Naive thymus-derived CD8-positive, alpha-beta T cell (primary cell): ENCODE measurements around the gene MAGI2. TPM values are rescaled to one million over a fixed set of nuclear protein-coding genes. Genes with fewer than 3 reads are reported as not detected.

Source experiments
- ATAC-seq, 2 donors: fragments of 150-1000 bp; cut with Tn5 transposase in 1 of 2; sonication (Bioruptor Pico), chemical (Tn5 transposase) in 1 of 2; 1 replicate in 1 of 2; 2 replicates in 1 of 2; pipeline ENCODE4 v1.10.0; 2021; ENCODE audit warnings: mild to moderate bottlenecking in 2 of 2, moderate library complexity in 2 of 2
- POLR2A ChIA-PET: fragments of 350-600 bp; sonication (Branson Sonifier 250); formaldehyde crosslinking; loops from one replicate; lab custom pipeline; 2021; ENCODE audit warnings: antibody characterized with exemption; lab: Charles Lee
- DNase-seq, 10 donors: peaks; one replicate each; pipeline versions ENCODE4 v3.0.0 to v3.0.0-alpha.2; 2020 to 2022
- H3K27ac Mint-ChIP-seq, 10 donors: one replicate each; pipeline ENCODE4 v1.8.0; 2020 to 2022; ENCODE audit warnings: mild to moderate bottlenecking in 10 of 10, mixed read lengths in 10 of 10, moderate library complexity in 4 of 10, inconsistent platforms in 1 of 10
- H3K27me3 Mint-ChIP-seq, 5 donors: one replicate each; pipeline ENCODE4 v1.8.0; 2021 to 2022; ENCODE audit warnings: mixed read lengths in 5 of 5
- H3K36me3 Mint-ChIP-seq, 3 donors: one replicate each; pipeline ENCODE4 v1.8.0; 2020 to 2022; ENCODE audit warnings: mixed read lengths in 3 of 3, mild to moderate bottlenecking in 2 of 3, inconsistent platforms in 1 of 3
- H3K4me1 Mint-ChIP-seq, 4 donors: one replicate each; pipeline ENCODE4 v1.8.0; 2021 to 2022; ENCODE audit warnings: mixed read lengths in 4 of 4
- H3K4me3 Mint-ChIP-seq, 10 donors: one replicate each; pipeline ENCODE4 v1.8.0; 2020 to 2022; ENCODE audit warnings: mild to moderate bottlenecking in 10 of 10, mixed read lengths in 10 of 10, moderate library complexity in 6 of 10, inconsistent platforms in 1 of 10
- H3K9me3 Mint-ChIP-seq, 9 donors: one replicate each; pipeline ENCODE4 v1.8.0; 2020 to 2022; ENCODE audit warnings: mixed read lengths in 9 of 9, mild to moderate bottlenecking in 3 of 9, inconsistent platforms in 1 of 9, moderate library complexity in 1 of 9
- polyA plus RNA-seq, 3 donors: library from polyadenylated mRNA; unstranded; fragments of 300-500 nt; fragmentation: Illumina TruSeq; gene quantifications; one replicate each; pipeline ENCODE4 v1.2.3, GENCODE V29; 2021
- total RNA-seq, 8 experiments: library from RNA in 2 of 8; stranded (reverse) in 2 of 8; gene quantifications; one replicate each; pipeline ENCODE4 v1.2.3 and lab custom pipeline; 2021 to 2026

MAGI2 gene
- total and polyA plus RNA-seq, 5 experiments from 2014 or later: 0.02 to 0.65 (median 0.37) TPM; not detected in 1

DNA sequence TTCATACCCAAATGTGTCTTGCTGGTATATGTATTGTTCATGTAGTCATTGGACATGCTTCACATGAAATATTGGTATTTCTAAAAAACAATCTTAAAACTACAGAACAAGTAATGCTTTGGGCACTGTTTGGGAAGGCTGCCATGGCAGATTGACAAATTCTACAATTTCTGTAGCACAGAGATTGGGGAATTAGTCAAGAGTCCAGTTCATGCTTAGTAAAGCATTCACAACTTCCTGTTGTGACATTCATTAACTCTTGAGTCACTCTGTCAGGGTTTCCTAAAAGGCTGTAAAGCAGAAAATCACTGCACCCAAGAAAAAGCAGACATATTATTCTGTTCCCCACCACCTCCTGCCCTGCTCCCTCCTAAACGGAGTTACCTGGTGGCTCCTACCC, 1256.0 kb downstream of the MAGI2 start:
- POLR2A ChIA-PET: no interaction called here
- ATAC-seq (no peak), DNase-seq (no peak)
- no peak overlapping the region for H3K4me3 Mint-ChIP-seq
- H3K36me3 Mint-ChIP-seq: no peaks in the 10 kb centered on the region
- no peaks in the 10 kb centered on the region for H3K9me3 Mint-ChIP-seq
- H3K27ac Mint-ChIP-seq: no peak overlapping the region
- peaks cover 0 to 9% (median 5%) of the 10 kb centered on the region in 5 donors for H3K27me3 Mint-ChIP-seq
- no peaks in the 10 kb centered on the region for H3K4me1 Mint-ChIP-seq

DNA sequence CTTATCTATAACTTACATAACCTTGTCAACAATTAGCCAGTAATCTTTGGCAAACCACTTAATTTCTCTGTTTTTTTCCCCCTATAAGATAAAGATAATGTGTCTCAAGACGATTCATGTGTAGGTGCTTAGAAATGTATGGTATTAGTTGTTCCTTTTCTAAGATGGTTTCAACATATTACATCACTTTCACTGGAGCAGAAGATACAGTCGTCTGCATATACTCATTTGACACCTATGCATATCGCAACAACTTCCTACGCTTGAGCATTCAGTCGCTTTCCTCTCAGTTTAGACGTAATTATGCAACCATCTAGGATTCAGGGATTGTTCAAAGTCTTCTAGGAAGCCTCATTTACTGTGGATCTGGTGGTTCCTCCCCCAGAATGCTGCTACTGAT, 1258.2 kb downstream of the MAGI2 start:
- Mint-ChIP-seq H3K27me3 (peaks cover 1 to 31% (median 8%) of the 10 kb centered on the region in 5 donors), H3K27ac (peak overlapping the region in 1 of 10 donors; percentile 68), H3K36me3 (no peaks in the 10 kb centered on the region), H3K9me3 (no peaks in the 10 kb centered on the region), H3K4me3 (no peak overlapping the region), H3K4me1 (no peaks in the 10 kb centered on the region)
- DNase-seq (no peak), ATAC-seq (no peak)
- POLR2A ChIA-PET: no interaction called here

DNA sequence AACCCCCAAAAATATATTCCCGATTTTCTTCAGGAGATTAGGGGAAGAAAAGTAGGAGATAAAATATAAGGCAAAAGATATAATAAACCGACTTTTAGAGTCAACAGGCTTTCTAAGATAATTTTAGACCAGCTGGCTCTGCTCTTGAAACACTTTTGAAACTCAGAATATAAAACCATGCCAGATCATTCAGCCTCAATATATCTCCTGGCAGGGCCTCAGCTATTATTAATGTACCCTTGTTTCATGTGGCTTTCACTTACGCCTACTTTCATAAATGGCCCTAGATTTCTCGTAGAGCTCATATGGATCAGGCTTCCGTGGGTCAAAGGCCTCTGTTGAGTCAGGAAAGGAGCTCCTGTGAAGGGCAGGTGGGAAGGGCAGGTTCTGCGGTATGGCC, 1258.9 kb downstream of the MAGI2 start:
- ATAC-seq: no peak
- no peaks in the 10 kb centered on the region for H3K9me3 Mint-ChIP-seq
- H3K4me3 Mint-ChIP-seq: no peak overlapping the region
- H3K4me1 Mint-ChIP-seq: no peaks in the 10 kb centered on the region
- H3K27ac Mint-ChIP-seq: no peak overlapping the region
- DNase-seq: no peak
- peaks cover 1 to 32% (median 8%) of the 10 kb centered on the region in 5 donors for H3K27me3 Mint-ChIP-seq
- POLR2A ChIA-PET: no interaction called here
- no peaks in the 10 kb centered on the region for H3K36me3 Mint-ChIP-seq

DNA sequence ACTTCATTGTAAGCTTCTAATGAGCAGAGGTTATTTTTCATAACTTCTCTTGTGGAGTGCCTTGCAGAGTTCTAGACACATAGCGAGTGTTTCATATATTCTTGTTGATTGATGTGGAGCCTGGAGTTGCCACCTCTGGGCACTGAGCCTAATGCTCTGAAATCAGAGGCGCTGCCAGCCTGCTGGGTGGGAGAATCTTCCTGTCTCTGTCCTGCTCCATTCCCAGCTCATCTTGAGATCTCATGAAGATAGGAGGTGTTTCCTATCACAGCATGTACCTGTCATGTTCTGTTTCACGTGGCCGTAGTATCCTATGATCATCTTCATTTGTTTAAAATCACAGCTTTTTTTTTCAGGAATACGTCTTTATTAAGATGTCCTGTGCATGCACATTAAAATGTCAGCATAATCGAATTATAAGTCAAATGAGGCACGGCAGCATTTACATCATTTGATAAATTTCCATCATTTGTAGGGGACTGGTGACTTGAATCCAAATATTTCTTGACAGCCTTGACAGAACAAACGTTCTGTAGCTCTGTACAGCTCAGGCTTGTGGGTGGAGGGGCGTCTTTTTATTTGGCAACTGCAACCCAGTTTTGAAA, 1261.9 kb downstream of the MAGI2 start:
- Mint-ChIP-seq H3K4me3 (no peak overlapping the region), H3K27me3 (peaks cover 1 to 25% (median 7%) of the 10 kb centered on the region in 5 donors), H3K4me1 (no peaks in the 10 kb centered on the region), H3K36me3 (no peaks in the 10 kb centered on the region), H3K27ac (no peak overlapping the region), H3K9me3 (no peaks in the 10 kb centered on the region)
- DNase-seq: no peak
- POLR2A ChIA-PET: no interaction called here
- no peak for ATAC-seq

DNA sequence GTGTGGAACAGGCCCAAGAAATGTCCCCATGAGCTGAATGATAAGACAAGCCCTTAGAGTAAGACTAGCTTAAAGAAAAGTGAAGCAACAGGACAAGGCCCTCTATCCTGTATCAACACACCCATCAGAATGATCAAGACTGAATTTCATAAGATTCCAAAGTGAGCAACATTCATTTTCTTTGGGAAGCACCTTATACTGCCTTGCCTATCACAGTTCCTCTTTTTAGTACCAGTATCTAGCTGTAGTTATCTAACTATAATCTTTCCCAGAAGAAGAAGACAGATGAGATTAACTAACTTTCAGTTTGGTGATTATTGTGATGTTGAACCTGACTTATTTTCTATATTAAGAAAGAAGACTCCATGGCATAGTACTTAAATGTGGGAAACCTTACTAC, 1263.7 kb downstream of the MAGI2 start:
- H3K27me3 Mint-ChIP-seq: peaks cover 3 to 25% (median 8%) of the 10 kb centered on the region in 5 donors
- ATAC-seq (no peak), DNase-seq (no peak)
- no peak overlapping the region for H3K4me3 Mint-ChIP-seq
- POLR2A ChIA-PET: no interaction called here
- H3K9me3 Mint-ChIP-seq: no peaks in the 10 kb centered on the region
- H3K4me1 Mint-ChIP-seq: no peaks in the 10 kb centered on the region
- H3K36me3 Mint-ChIP-seq: no peaks in the 10 kb centered on the region
- no peak overlapping the region for H3K27ac Mint-ChIP-seq

DNA sequence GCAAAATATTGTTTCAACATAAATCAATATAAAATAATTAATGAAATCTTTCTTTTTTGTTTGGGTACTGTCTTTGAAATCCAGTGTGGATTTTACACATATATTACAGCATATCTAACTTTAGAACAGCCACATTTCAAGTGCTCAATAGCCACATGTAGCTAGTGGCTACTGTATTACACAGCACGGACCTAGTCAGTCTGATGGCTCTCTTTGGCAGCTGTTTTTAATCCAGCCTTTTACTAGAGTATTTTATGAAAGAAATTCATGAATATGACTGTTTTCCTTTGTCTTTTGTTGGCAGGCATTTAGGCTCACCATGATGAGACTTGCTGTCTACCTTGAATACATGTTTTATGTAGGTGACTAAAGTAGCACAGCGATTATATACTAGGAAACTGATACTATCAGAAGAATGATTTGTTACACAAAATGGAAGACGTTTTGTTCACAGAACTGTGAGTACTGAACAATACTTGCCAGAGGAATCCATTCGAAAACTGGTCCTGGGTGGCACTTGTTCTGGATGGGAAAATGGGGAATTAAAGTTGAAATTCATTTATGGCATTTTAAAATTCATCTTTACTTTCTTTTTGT, 1268.2 kb downstream of the MAGI2 start:
- H3K9me3 Mint-ChIP-seq: no peaks in the 10 kb centered on the region
- POLR2A ChIA-PET: no interaction called here
- no peaks in the 10 kb centered on the region for H3K4me1 Mint-ChIP-seq
- peaks cover 1 to 5% (median 4%) of the 10 kb centered on the region in 5 donors for H3K27me3 Mint-ChIP-seq
- H3K36me3 Mint-ChIP-seq: no peaks in the 10 kb centered on the region
- ATAC-seq (no peak), DNase-seq (no peak)
- no peak overlapping the region for H3K27ac Mint-ChIP-seq
- H3K4me3 Mint-ChIP-seq: no peak overlapping the region

DNA sequence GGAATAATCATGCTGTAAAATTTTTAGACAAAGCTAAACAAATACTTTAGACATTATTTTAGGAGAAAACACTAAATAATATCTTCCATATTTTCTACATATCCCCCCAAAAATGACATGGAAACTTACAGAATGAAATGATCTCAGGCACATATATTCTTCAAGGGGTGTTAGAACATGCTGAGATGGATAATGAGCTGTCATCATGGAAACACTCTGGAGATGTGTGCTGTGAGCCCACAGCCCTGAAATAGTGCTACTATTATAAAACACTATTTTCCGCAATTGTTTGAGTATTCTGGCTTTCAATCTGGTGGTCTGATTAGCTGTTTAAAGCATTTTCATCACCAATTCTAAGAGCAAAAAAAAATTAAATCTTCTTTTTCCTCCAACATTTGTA, 1269.2 kb downstream of the MAGI2 start:
- ATAC-seq: no peak
- H3K4me1 Mint-ChIP-seq: no peaks in the 10 kb centered on the region
- no peak overlapping the region for H3K27ac Mint-ChIP-seq
- H3K4me3 Mint-ChIP-seq: no peak overlapping the region
- H3K27me3 Mint-ChIP-seq: peaks cover 0 to 5% (median 4%) of the 10 kb centered on the region in 5 donors
- POLR2A ChIA-PET: no interaction called here
- no peak for DNase-seq
- H3K9me3 Mint-ChIP-seq: no peaks in the 10 kb centered on the region
- H3K36me3 Mint-ChIP-seq: no peaks in the 10 kb centered on the region

DNA sequence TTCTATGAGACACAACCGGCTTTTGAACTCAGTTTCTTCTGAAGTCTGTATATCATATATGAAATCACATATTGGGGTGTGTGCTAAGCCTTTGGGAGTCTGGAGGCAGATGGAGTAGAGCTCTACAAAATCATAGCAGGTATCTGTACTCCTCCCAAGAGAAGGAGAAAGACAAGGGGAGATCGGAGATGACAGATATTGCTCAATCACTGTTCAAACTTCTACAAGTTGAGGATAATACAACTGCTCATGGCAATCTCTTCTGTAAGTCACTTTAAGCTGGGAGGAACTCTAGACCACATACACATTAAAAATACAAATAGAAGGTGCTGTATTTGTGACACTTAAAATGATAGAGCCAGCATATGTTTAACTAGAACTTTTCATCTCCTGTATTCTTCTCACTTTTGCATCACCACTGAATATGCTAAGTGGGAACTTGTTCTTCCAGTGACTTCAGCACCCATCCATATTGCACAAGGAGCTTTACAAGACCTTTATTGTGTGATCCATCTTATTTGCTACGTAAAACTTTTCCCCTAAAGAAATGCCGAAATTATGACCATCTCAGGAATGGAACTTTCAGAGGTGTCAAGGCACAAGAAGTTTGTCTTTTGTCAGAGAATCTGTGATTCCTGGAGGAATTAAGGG, 1273.5 kb downstream of the MAGI2 start:
- ATAC-seq (no peak), DNase-seq (no peak)
- H3K9me3 Mint-ChIP-seq: no peaks in the 10 kb centered on the region
- no peaks in the 10 kb centered on the region for H3K36me3 Mint-ChIP-seq
- no peak overlapping the region for H3K27ac Mint-ChIP-seq
- peaks cover 0 to 5% (median 2%) of the 10 kb centered on the region in 5 donors for H3K27me3 Mint-ChIP-seq
- POLR2A ChIA-PET: no interaction called here
- no peaks in the 10 kb centered on the region for H3K4me1 Mint-ChIP-seq
- no peak overlapping the region for H3K4me3 Mint-ChIP-seq

DNA sequence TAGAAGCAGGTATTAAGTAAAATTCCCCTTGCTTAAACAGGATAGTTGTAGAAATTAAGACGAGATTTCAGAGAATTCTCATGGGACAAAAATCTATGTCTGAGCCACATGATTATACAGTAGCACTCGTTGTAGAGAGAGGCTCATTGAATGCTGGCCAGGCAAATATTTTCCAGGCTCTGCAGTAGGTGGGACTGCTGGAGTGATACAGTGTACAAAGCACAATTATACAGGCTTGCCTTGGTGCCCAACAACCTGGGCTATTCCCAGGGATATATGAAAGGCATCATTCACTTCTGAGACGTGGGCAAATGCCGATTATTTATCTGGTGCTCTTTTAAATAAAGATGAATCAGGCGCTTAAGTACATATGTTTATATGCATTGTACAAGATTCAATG, 1274.3 kb downstream of the MAGI2 start:
- Mint-ChIP-seq H3K4me1 (no peaks in the 10 kb centered on the region), H3K9me3 (no peaks in the 10 kb centered on the region), H3K36me3 (no peaks in the 10 kb centered on the region), H3K27me3 (peaks cover 0 to 5% (median 2%) of the 10 kb centered on the region in 5 donors), H3K27ac (no peak overlapping the region), H3K4me3 (no peak overlapping the region)
- ATAC-seq (no peak), DNase-seq (no peak)
- POLR2A ChIA-PET: no interaction called here

DNA sequence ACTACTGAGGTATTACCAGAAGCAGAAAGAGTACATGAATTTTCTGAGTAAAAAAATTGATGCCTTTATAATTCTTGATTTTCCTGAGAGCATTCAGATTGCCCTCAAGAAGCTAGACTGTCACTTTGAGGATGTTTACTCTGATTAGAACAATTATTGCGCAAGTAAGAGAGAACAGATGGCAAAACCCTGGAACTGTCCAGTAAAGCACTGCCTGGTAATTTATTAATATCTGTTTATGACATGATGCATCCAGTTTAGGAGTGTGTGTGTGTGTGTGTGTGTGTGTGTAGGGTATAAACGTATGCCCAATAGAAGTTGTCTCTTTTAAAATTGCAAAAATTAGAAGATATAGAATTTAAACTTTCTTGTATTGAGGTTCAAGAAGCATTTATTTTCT, 1275.1 kb downstream of the MAGI2 start:
- ATAC-seq: no peak
- H3K9me3 Mint-ChIP-seq: no peaks in the 10 kb centered on the region
- peaks cover 0 to 5% (median 2%) of the 10 kb centered on the region in 5 donors for H3K27me3 Mint-ChIP-seq
- H3K4me3 Mint-ChIP-seq: no peak overlapping the region
- no peaks in the 10 kb centered on the region for H3K36me3 Mint-ChIP-seq
- no peaks in the 10 kb centered on the region for H3K4me1 Mint-ChIP-seq
- POLR2A ChIA-PET: no interaction called here
- DNase-seq: no peak
- no peak overlapping the region for H3K27ac Mint-ChIP-seq

DNA sequence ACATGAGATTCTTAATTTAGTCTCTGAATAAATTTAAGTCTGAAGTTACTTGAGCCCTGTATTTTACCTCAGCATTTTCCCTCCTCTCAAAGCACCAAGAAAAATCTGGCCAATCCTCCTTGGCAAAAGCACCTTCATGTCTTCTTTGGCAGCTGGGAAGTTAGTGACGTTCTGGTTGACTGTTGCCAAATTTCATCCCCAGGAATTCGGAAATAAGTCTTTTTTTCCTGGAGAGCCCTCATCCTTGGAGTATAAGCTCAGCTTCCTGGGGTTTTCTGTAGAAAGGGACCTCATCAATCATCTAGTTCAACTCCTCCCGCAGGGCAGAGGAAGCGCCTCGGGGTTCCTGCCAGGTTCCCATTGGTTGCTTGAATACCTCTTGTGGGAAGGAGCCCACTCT, 1277.3 kb downstream of the MAGI2 start:
- Mint-ChIP-seq H3K27me3 (peaks cover 0 to 5% (median 0%) of the 10 kb centered on the region in 5 donors), H3K27ac (no peak overlapping the region), H3K4me3 (no peak overlapping the region), H3K4me1 (no peaks in the 10 kb centered on the region), H3K36me3 (no peaks in the 10 kb centered on the region), H3K9me3 (no peaks in the 10 kb centered on the region)
- ATAC-seq (no peak), DNase-seq (no peak)
- POLR2A ChIA-PET: no interaction called here

DNA sequence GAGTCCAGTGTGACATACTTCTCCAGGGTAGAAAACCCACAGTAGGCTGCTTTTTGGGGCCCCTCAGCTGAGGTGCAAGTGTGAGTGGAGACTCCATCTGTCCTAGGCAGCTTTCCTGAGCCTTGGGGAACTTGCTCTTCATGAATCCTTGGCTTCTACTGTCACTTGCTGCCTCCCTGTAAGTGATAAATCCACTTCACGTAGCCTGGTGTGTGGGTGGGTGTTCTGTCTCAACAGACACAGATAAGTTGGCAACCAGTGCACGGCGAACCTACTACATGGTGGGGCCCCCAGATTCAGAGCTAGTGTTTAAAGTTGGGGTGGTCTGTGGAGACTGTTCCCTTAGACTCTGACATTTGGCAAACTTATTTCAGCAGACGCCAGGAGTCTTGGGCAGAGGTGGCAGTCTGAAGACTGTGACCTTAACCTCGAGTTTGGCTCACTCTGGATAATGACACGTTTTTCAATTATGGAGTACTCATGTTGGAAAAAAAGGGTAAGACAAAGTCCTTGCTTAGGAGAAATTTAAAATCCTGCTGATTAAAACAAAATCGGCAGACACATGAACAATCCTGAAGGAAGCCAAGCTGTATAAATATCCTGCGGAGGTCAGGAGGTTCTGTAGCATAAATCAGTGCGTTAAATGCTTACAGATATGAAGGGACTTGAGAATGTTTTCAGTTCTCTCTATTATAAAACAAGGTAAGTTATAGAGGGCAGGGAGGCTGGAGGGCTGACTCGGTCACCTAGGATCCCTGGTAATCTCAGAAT, 1278.0 kb downstream of the MAGI2 start:
- POLR2A ChIA-PET: no interaction called here
- ATAC-seq (no peak), DNase-seq (no peak)
- Mint-ChIP-seq H3K9me3 (no peaks in the 10 kb centered on the region), H3K27me3 (peaks cover 0 to 5% (median 0%) of the 10 kb centered on the region in 5 donors), H3K4me1 (no peaks in the 10 kb centered on the region), H3K36me3 (no peaks in the 10 kb centered on the region), H3K27ac (no peak overlapping the region), H3K4me3 (no peak overlapping the region)

DNA sequence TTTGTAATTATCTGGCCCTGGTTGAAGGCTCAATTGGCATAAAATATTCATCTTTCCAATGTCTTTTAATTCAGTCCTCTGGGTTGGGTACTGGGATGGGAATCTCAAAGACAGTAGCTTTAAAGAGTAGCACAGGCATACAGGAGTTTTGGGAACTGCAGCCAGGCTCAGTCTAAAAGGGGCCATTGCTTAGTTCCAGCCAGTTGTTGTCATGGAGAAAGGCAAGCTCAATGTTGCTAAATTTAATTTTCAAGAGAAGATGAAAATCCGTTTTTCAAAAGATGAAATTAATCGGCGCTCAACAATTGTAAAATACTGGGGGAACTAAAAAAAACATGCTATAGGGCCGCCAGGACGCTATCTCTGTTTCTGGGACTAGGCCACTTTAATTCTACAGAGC, 1279.8 kb downstream of the MAGI2 start:
- Mint-ChIP-seq H3K27ac (no peak overlapping the region), H3K36me3 (no peaks in the 10 kb centered on the region), H3K4me3 (no peak overlapping the region), H3K9me3 (no peaks in the 10 kb centered on the region), H3K4me1 (no peaks in the 10 kb centered on the region), H3K27me3 (peaks cover 0 to 5% (median 0%) of the 10 kb centered on the region in 5 donors)
- POLR2A ChIA-PET: no interaction called here
- DNase-seq (no peak), ATAC-seq (no peak)
